Thyroid gland (tissue), 4 donors: ENCODE measurements around the gene ERVFRD-1.

Experiments
- POLR2A ChIP-seq, 2 donors: fragments of 450-650 bp; IDR thresholded peaks; one replicate each; pipeline ENCODE4 v1.6.1; 2017; ENCODE audit warnings: antibody characterized with exemption in 2 of 2, mild to moderate bottlenecking in 2 of 2, moderate library complexity in 1 of 2
- TF ChIP-seq, protein P1 (sequence below), 6 experiments: fragments of 200-600 bp in 3 of 6; fragments of 450-650 bp in 3 of 6; sonication (generic) in 3 of 6; IDR thresholded peaks; one replicate each; pipeline ENCODE4 v1.5.1; 2016 to 2019; ENCODE audit warnings: antibody characterized with exemption in 6 of 6, mild to moderate bottlenecking in 2 of 6, inconsistent platforms in 1 of 6, moderate library complexity in 1 of 6

DNA sequence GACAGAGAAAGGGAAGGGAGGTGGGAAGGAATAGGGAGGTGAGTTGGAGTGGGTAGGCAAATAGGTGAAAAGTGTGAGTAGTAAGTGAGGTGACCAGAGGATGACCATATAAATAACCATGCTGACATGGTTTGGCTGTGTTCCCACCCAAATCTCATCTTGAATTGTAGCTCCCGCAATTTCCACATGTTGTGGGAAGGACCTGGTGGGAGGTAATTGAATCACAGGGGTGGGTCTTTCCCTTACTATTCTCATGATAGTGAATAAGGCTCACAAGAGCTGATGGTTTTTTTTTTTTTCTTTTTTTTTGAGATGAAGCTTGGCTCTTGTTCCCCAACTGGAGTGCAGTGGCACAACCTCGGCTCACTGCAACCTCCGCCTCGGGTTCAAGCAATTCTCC lies 39.4 kb downstream of the ERVFRD-1 start:
- TF ChIP-seq, protein P1, sequence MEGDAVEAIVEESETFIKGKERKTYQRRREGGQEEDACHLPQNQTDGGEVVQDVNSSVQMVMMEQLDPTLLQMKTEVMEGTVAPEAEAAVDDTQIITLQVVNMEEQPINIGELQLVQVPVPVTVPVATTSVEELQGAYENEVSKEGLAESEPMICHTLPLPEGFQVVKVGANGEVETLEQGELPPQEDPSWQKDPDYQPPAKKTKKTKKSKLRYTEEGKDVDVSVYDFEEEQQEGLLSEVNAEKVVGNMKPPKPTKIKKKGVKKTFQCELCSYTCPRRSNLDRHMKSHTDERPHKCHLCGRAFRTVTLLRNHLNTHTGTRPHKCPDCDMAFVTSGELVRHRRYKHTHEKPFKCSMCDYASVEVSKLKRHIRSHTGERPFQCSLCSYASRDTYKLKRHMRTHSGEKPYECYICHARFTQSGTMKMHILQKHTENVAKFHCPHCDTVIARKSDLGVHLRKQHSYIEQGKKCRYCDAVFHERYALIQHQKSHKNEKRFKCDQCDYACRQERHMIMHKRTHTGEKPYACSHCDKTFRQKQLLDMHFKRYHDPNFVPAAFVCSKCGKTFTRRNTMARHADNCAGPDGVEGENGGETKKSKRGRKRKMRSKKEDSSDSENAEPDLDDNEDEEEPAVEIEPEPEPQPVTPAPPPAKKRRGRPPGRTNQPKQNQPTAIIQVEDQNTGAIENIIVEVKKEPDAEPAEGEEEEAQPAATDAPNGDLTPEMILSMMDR (IDR thresholded peaks at IDR 0.05) = no peak
- TF ChIP-seq POLR2A (IDR thresholded peaks at IDR 0.05) = no peak
